Embryonic facial prominence (tissue), 1 donor: ENCODE measurements around the gene CYSLTR2.

Experiments
- DNase-seq: peaks from one replicate; pipeline ENCODE4 v3.0.0-alpha.2; 2016; ENCODE audit errors: extremely low spot score

Gene CYSLTR2

DNA sequence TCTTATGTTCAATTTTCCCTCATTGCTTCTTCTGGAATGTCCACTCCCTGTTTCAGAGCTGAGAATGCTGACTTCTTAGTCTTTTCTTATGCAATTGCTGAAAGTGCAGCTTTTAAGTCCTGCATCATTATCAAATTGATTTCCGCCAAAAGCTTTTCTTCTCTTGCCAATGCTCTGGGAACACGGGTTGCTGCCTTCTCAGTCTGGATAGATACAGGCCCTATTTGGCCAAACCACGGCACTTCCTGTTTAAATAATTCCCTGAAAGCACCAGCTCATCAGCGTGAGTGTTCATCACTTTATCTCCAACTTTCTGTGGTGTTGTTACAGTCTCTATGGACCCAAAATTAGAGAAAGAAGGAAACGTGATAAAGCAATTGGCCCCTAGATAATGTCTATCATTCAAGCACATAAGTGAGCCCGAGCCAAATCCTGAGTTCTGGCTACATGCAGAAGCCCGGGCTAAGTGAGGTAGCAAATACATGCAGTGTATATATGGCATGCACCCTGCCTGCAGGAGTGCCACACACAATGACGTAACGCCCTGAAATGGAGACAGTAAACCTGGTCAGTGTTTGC, 85.7 kb downstream of the CYSLTR2 start:
- DNase-seq, result no peak

DNA sequence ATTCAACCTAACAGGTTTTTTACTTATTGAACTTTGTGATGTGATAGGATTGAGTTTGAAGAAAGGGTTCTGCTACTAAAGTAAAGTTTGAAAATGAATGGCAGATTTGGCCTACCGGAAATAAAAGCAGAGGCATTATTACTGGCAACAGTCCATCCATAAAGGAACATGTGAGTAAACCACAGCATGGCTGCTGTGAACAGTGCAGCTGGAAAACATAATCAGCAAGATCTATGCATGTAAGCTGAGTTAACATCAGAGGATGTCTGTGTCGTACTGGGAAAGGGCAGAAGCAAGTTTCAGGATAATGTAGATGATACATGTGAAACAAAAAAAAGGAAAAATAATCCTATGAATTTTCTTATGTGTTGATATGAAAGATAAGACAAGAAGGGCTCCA, 87.6 kb downstream of the CYSLTR2 start:
- no peak for DNase-seq

DNA sequence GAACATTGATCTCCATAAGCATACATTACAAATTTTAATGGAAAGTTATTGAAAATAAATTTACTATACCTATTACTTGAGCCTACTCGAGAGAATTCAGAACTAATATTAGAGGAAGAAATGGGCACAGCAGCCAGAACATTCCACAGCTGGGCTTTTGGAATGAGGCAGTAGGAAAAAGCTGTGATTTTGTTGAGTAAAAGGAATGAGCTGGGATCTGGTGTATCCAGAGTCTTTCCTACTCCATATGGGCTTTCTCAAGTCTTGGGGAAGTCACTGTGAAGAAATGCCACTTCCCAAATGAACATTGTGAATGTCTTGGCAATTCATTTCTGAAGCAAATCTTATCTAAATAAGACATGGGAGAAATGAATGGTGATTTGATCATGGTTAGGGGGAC, 93.1 kb downstream of the CYSLTR2 start:
- DNase-seq, result no peak

DNA sequence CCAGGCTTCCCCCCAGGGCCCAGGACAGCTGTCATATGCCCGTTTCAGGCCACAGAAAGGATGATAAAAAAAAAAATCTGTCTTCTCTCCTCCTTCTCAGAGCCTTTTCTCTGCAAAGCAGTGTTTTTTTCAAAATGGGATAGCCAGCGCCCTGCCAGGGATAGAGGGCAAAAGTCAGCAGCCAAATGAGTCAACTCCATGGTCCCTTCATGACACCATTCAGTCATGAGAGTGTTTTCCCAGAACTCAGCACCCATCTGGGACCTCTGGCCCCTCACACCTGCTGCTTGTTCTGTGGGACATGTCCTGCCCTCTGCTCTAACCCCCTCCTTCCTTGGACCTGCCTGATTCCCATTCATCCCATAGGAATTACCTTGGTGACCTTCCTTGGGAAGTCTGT, 95.0 kb downstream of the CYSLTR2 start:
- no peak for DNase-seq

DNA sequence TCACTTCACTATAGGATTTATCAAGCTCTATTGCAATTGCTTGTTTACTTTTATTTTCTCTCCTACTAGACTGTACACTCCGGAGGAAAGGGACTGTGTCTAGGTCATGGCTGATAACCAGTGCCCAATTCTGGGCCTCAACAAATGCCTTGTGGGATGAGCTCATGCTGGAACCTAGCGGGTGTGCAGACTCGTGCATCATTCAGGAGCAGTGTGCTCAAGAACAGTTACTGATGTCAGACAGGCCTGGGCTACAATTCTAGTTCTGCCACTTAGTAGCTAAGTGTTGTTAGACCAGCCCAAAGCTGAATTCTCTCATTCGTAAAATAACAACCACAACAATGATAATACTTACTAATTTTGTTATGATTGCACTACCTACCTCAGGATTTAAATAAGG, 95.4 kb downstream of the CYSLTR2 start:
- DNase-seq, result no peak

DNA sequence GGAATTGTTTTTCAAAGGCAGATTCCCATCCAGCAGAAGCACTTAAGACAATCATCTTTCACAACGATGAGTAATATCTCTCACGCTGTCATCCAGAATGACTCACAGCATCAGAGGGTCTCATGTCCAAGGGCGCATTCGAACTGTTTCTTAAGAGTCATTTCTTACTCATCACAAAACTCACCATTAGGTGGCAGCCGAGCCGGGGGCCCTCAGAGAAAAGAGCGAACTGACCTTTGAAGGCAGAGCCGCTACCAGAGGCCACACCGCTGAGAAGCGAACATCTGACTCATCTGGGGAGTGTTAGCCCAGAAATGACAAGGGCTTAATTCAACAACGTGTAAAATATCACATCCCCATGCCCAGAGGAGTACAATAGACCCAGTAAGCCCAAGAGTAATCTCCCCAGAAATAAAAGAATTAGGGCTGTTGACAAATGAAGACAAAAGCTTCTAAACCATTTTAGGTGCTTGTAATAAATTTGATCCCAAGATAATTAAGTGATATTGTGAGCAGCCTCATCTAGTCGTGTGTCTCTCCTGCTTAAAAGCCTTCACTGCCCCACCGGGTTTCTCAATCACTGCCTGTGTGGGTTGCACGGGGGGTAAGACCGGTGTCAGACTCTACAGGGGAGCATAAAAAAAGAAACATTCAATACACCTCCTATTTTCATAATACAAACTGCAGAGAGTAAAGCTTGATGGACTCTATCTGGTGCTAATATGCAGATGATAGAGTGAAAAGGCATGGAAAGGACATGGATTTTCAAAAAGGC, 96.2 kb downstream of the CYSLTR2 start:
- DNase-seq, result no peak

DNA sequence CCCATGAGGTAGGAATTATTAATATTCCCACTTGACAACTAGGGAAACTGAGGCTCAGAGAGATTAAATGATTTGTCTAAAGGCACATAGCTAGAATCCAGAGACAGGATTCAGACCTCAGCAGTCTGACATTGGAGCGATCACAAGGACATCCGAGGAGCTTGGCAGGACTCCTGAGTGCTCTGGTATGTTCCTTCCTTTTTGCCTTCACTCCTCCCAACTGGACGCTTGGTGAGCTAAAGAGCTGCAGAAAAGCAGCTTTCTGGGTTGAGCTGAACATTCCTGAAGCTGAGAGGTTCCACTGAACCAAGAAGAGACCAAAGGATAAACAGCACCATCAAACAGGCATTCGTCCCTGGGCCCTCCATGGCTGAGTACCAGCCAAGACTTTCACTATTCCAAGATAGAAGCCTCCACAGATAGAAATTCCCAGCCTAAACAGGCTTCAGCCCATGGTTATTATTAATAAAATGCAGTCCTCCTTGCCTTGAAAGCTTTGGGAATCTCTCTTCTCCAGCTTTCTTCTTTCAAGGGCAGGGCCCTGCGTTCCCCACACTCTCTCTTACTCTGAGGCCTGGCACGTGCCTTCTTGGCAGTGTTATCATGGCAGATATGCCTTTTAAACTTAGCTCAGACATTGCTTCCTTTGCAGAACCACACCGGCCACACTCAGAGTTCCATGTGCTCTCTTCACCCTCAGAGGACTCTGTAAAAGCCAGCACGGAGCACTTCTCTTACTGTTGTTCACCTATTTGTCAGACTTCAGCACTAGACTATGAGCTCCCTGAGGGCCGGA, 97.1 kb downstream of the CYSLTR2 start:
- DNase-seq, result no peak

DNA sequence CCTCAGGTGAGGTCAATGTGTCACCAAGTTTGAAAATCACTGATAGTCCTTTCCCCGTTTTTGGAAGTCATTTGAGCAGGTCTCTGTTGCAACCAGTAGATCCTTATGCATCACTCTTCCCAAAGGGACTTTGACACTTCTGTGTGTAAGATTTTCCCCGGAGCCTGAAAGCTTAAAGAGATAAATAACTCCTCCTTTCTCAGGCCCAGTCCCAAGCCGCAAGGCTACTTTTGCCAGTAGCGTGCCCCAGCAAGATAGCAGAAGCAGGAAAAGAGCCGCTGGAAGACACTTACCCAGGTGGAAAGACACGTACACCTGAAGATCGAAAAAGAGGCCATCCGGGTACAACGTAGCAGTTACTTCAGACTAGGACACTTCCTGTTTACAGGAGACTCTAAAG, 106.9 kb downstream of the CYSLTR2 start:
- no peak for DNase-seq
